HepG2 (cell line): ENCODE data around the gene CAPZB. TPM values are rescaled to one million over a fixed set of nuclear protein-coding genes. Genes with fewer than 3 reads are reported as not detected.

ENCODE experiments used
- AGO1 ChIP-seq: fragments of 200-400 bp; formaldehyde crosslinking; IDR thresholded peaks from 2 replicates; pipeline ENCODE4 v1.6.1; 2017; ENCODE audit warnings: mild to moderate bottlenecking, low read depth, low read length, moderate library complexity; ENCODE audit not compliant: poor library complexity, severe bottlenecking
- ARID2 ChIP-seq: sonication (generic); formaldehyde crosslinking; IDR thresholded peaks from 2 replicates; pipeline ENCODE4 v1.8.1; 2022; ENCODE audit warnings: mild to moderate bottlenecking, missing genetic modification reagents, borderline replicate concordance
- EHMT2 ChIP-seq: fragments of 200-600 bp; sonication (generic); IDR thresholded peaks from 2 replicates; pipeline ENCODE4 v1.7.0; 2017; ENCODE audit warnings: antibody characterized with exemption, low read depth, low read length, borderline replicate concordance
- ERF ChIP-seq: IDR thresholded peaks from 2 replicates; pipeline ENCODE4 v1.6.1; 2018; ENCODE audit warnings: missing biosample characterization, missing genetic modification reagents
- GABPB1 ChIP-seq: IDR thresholded peaks from 2 replicates; pipeline ENCODE4 v1.6.1; 2016; ENCODE audit warnings: mild to moderate bottlenecking, missing genetic modification reagents, moderate library complexity, missing compliant biosample characterization
- HES4 ChIP-seq: sonication (generic); formaldehyde crosslinking; IDR thresholded peaks from 2 replicates; pipeline ENCODE4 v1.9.0; 2021; ENCODE audit warnings: mild to moderate bottlenecking, missing genetic modification reagents, borderline replicate concordance
- MAF1 ChIP-seq: sonication (generic); formaldehyde crosslinking; IDR thresholded peaks from 2 replicates; pipeline ENCODE4 v1.5.0; 2020; ENCODE audit warnings: missing genetic modification reagents, borderline replicate concordance
- MYNN ChIP-seq: sonication (generic); formaldehyde crosslinking; IDR thresholded peaks from 2 replicates; pipeline ENCODE4 v1.4.0; 2020; ENCODE audit warnings: mild to moderate bottlenecking, low read depth, missing genetic modification reagents
- NCOA2 ChIP-seq: sonication (generic); formaldehyde crosslinking; IDR thresholded peaks from 2 replicates; pipeline ENCODE4 v1.8.0; 2022; ENCODE audit warnings: inconsistent platforms
- NFIB ChIP-seq: sonication (generic); formaldehyde crosslinking; IDR thresholded peaks from 2 replicates; pipeline ENCODE4 v1.9.0; 2021; ENCODE audit warnings: missing genetic modification reagents, mild to moderate bottlenecking, borderline replicate concordance
- SMYD3 ChIP-seq: sonication (generic); formaldehyde crosslinking; IDR thresholded peaks from 2 replicates; pipeline ENCODE4 v1.8.1; 2023; ENCODE audit warnings: mild to moderate bottlenecking, missing genetic modification reagents
- ZEB1 ChIP-seq: IDR thresholded peaks from 2 replicates; pipeline ENCODE4 v1.6.1; 2012; ENCODE audit warnings: mild to moderate bottlenecking, low read depth, inconsistent platforms; ENCODE audit not compliant: insufficient replicate concordance
- ZNF331 ChIP-seq: sonication (generic); formaldehyde crosslinking; IDR thresholded peaks from 2 replicates; pipeline ENCODE4 v1.4.0; 2020; ENCODE audit warnings: missing genetic modification reagents
- polyA plus RNA-seq, 8 experiments: library from polyadenylated mRNA; depleted of rRNA in 3 of 8; stranded (reverse) in 7 of 8; unstranded in 1 of 8; fragments of >200 nt; fragmentation: Illumina TruSeq in 4 of 8; extraction: Trizol in 4 of 8; gene quantifications; 2 replicates each; pipeline versions ENCODE4 v1.2.1 to v1.2.3, GENCODE V29; 2011 to 2016; ENCODE audit warnings: low read depth in 4 of 8, missing spikeins in 1 of 8, mixed read lengths in 1 of 8; ENCODE audit not compliant: insufficient read depth in 1 of 8
- total RNA-seq, 5 experiments: library from RNA; depleted of rRNA; stranded (reverse); fragments of >200 nt; fragmentation: Illumina TruSeq; extraction: Trizol; gene quantifications; 2 replicates each; pipeline ENCODE4 v1.2.3, GENCODE V29; 2016; ENCODE audit warnings: low read depth in 1 of 5
- TF ChIP-seq, protein P1 (sequence below): sonication (generic); formaldehyde crosslinking; IDR thresholded peaks from 2 replicates; pipeline ENCODE4 v1.4.0; 2020; ENCODE audit warnings: mild to moderate bottlenecking, missing genetic modification reagents, borderline replicate concordance
- TF ChIP-seq, protein P2 (sequence below): sonication (generic); formaldehyde crosslinking; IDR thresholded peaks from 2 replicates; pipeline ENCODE4 v1.8.0; 2022; ENCODE audit warnings: missing genetic modification reagents, mild to moderate bottlenecking, borderline replicate concordance
- TF ChIP-seq, protein P3 (sequence below): sonication (generic); formaldehyde crosslinking; IDR thresholded peaks from 2 replicates; pipeline ENCODE4; 2020; ENCODE audit warnings: missing genetic modification reagents, mild to moderate bottlenecking, borderline replicate concordance
- TF ChIP-seq, protein P4 (sequence below): sonication (generic); formaldehyde crosslinking; IDR thresholded peaks from 2 replicates; pipeline ENCODE4 v1.4.0; 2020; ENCODE audit warnings: missing genetic modification reagents, borderline replicate concordance
- TF ChIP-seq, protein P5 (sequence below): sonication (generic); formaldehyde crosslinking; IDR thresholded peaks from 2 replicates; pipeline ENCODE4 v1.4.0; 2020; ENCODE audit warnings: missing genetic modification reagents

CAPZB gene
- total and polyA plus RNA-seq, 2 of the 13 experiments (the other 11 are each of a cell fraction or from before 2014, with no cell fraction given): 58.9 to 76.9 TPM

DNA sequence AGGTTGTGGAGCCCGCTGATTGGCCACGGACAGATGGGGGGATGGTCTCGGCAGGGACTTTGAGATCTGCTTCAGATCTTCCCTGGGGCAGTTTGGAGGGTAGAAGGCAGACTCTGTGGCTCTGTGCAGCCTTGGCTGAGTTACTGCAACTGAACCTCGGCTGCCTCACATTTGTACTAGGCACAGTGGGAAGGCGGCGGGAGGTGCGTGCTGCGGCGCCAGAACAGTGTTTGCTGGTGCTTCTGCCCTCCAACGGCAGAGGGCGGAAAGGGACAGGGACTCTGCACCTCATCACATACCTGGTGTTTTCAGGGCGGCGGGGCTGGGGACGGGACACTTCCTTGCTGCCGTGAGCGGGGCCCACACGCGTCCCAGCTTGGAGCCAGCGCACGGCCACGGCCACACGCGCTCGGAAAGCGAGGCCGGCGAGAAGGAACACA, 147.0 kb downstream of the CAPZB start (continued):
- TF ChIP-seq ARID2 (CRISPR knock-in tag) (no peak), EHMT2 (no peak), ZNF331 (CRISPR knock-in tag) (peak; percentile 65; the same call in 1 of the 2 replicates), MAF1 (CRISPR knock-in tag) (no peak), GABPB1 (CRISPR knock-in tag) (peak; percentile 55), SMYD3 (CRISPR knock-in tag) (0 out of 2 replicates have a peak, but pooled peaks have one; percentile 38), NCOA2 (CRISPR knock-in tag) (peak; percentile 14; the same call in 1 of the 2 replicates), MYNN (CRISPR knock-in tag) (no peak), ERF (CRISPR knock-in tag) (0 out of 2 replicates have a peak, but pooled peaks have one; percentile 16), ZEB1 (peak; percentile 24), AGO1 (peak; percentile 74), HES4 (CRISPR knock-in tag) (no peak; the same call in 1 of the 2 replicates), NFIB (CRISPR knock-in tag) (no peak)
- TF ChIP-seq, protein P1, sequence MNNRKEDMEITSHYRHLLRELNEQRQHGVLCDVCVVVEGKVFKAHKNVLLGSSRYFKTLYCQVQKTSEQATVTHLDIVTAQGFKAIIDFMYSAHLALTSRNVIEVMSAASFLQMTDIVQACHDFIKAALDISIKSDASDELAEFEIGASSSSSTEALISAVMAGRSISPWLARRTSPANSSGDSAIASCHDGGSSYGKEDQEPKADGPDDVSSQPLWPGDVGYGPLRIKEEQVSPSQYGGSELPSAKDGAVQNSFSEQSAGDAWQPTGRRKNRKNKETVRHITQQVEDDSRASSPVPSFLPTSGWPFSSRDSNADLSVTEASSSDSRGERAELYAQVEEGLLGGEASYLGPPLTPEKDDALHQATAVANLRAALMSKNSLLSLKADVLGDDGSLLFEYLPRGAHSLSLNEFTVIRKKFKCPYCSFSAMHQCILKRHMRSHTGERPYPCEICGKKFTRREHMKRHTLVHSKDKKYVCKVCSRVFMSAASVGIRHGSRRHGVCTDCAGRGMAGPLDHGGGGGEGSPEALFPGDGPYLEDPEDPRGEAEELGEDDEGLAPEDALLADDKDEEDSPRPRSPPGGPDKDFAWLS (CRISPR knock-in tag): no peak
- TF ChIP-seq, protein P2, sequence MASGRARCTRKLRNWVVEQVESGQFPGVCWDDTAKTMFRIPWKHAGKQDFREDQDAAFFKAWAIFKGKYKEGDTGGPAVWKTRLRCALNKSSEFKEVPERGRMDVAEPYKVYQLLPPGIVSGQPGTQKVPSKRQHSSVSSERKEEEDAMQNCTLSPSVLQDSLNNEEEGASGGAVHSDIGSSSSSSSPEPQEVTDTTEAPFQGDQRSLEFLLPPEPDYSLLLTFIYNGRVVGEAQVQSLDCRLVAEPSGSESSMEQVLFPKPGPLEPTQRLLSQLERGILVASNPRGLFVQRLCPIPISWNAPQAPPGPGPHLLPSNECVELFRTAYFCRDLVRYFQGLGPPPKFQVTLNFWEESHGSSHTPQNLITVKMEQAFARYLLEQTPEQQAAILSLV (CRISPR knock-in tag): peak; percentile 69; the same call in 1 of the 2 replicates
- TF ChIP-seq, protein P3, sequence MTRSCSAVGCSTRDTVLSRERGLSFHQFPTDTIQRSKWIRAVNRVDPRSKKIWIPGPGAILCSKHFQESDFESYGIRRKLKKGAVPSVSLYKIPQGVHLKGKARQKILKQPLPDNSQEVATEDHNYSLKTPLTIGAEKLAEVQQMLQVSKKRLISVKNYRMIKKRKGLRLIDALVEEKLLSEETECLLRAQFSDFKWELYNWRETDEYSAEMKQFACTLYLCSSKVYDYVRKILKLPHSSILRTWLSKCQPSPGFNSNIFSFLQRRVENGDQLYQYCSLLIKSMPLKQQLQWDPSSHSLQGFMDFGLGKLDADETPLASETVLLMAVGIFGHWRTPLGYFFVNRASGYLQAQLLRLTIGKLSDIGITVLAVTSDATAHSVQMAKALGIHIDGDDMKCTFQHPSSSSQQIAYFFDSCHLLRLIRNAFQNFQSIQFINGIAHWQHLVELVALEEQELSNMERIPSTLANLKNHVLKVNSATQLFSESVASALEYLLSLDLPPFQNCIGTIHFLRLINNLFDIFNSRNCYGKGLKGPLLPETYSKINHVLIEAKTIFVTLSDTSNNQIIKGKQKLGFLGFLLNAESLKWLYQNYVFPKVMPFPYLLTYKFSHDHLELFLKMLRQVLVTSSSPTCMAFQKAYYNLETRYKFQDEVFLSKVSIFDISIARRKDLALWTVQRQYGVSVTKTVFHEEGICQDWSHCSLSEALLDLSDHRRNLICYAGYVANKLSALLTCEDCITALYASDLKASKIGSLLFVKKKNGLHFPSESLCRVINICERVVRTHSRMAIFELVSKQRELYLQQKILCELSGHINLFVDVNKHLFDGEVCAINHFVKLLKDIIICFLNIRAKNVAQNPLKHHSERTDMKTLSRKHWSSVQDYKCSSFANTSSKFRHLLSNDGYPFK (CRISPR knock-in tag): peak; percentile 37; the same call in 1 of the 2 replicates
- TF ChIP-seq, protein P4, sequence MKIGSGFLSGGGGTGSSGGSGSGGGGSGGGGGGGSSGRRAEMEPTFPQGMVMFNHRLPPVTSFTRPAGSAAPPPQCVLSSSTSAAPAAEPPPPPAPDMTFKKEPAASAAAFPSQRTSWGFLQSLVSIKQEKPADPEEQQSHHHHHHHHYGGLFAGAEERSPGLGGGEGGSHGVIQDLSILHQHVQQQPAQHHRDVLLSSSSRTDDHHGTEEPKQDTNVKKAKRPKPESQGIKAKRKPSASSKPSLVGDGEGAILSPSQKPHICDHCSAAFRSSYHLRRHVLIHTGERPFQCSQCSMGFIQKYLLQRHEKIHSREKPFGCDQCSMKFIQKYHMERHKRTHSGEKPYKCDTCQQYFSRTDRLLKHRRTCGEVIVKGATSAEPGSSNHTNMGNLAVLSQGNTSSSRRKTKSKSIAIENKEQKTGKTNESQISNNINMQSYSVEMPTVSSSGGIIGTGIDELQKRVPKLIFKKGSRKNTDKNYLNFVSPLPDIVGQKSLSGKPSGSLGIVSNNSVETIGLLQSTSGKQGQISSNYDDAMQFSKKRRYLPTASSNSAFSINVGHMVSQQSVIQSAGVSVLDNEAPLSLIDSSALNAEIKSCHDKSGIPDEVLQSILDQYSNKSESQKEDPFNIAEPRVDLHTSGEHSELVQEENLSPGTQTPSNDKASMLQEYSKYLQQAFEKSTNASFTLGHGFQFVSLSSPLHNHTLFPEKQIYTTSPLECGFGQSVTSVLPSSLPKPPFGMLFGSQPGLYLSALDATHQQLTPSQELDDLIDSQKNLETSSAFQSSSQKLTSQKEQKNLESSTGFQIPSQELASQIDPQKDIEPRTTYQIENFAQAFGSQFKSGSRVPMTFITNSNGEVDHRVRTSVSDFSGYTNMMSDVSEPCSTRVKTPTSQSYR (CRISPR knock-in tag): peak; percentile 97
- TF ChIP-seq, protein P5, sequence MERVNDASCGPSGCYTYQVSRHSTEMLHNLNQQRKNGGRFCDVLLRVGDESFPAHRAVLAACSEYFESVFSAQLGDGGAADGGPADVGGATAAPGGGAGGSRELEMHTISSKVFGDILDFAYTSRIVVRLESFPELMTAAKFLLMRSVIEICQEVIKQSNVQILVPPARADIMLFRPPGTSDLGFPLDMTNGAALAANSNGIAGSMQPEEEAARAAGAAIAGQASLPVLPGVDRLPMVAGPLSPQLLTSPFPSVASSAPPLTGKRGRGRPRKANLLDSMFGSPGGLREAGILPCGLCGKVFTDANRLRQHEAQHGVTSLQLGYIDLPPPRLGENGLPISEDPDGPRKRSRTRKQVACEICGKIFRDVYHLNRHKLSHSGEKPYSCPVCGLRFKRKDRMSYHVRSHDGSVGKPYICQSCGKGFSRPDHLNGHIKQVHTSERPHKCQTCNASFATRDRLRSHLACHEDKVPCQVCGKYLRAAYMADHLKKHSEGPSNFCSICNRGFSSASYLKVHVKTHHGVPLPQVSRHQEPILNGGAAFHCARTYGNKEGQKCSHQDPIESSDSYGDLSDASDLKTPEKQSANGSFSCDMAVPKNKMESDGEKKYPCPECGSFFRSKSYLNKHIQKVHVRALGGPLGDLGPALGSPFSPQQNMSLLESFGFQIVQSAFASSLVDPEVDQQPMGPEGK (CRISPR knock-in tag): peak; percentile 36; the same call in 1 of the 2 replicates
